HEK293 (cell line): ENCODE measurements around the gene CRYAB.

Source experiments
- CTCF ChIA-PET: fragments of 350-600 bp; formaldehyde crosslinking; extraction: SDS; loops from one replicate; lab custom pipeline; 2021; ENCODE audit warnings: antibody characterized with exemption; lab: Yijun Ruan, JAX
- POLR2A ChIA-PET: fragments of 300-600 bp; formaldehyde crosslinking; extraction: SDS; loops from one replicate; lab custom pipeline; 2020; ENCODE audit warnings: antibody characterized with exemption, inconsistent platforms; lab: Yijun Ruan, JAX
- H3K27ac ChIP-seq: fragments of 200-500 bp; sonication (Bioruptor generic); 2 replicates; pipeline ENCODE4 v1.5.1; 2014; ENCODE audit warnings: low read depth, low read length, control low read depth, inconsistent platforms; ENCODE audit errors: extremely low read depth
- H3K36me3 ChIP-seq, 2 experiments: fragments of 200-500 bp in 1 of 2; sonication (Bioruptor generic) in 1 of 2; 1 replicate in 1 of 2; 2 replicates in 1 of 2; pipeline ENCODE4 v1.5.1; 2014 to 2017; ENCODE audit warnings: inconsistent platforms in 2 of 2, low read length in 2 of 2; ENCODE audit not compliant: control insufficient read depth in 2 of 2, insufficient read depth in 1 of 2
- H3K4me1 ChIP-seq: fragments of 200-500 bp; sonication (Bioruptor generic); 2 replicates; pipeline ENCODE4 v1.5.1; 2014; ENCODE audit warnings: mild to moderate bottlenecking, low read length, inconsistent platforms; ENCODE audit not compliant: control insufficient read depth, insufficient read depth
- H3K4me3 ChIP-seq: 2 replicates; pipeline ENCODE4 v1.5.1; 2011; ENCODE audit warnings: low read depth, mild to moderate bottlenecking, control low read depth, low read length, moderate library complexity
- H3K9me3 ChIP-seq: fragments of 200-500 bp; sonication (Bioruptor generic); 2 replicates; pipeline ENCODE4 v1.5.1; 2014; ENCODE audit warnings: low read depth, low read length, inconsistent platforms; ENCODE audit not compliant: control insufficient read depth, insufficient read depth
- ZIC2 ChIP-seq: fragments of 450-650 bp; formaldehyde crosslinking; IDR thresholded peaks from 2 replicates; pipeline ENCODE4 v1.5.1; 2016; ENCODE audit warnings: missing biosample characterization, missing genetic modification characterization
- ZNF521 ChIP-seq: fragments of 450-650 bp; formaldehyde crosslinking; IDR thresholded peaks from 2 replicates; pipeline ENCODE4 v1.5.1; 2017; ENCODE audit warnings: missing biosample characterization, mild to moderate bottlenecking, missing genetic modification characterization
- ZNF529 ChIP-seq: fragments of 450-650 bp; formaldehyde crosslinking; IDR thresholded peaks from 2 replicates; pipeline ENCODE4 v1.5.1; 2017; ENCODE audit warnings: missing genetic modification characterization, missing biosample characterization; ENCODE audit not compliant: insufficient replicate concordance
- ZNF548 ChIP-seq: fragments of 450-650 bp; formaldehyde crosslinking; IDR thresholded peaks from 2 replicates; pipeline ENCODE4 v1.5.1; 2016; ENCODE audit warnings: missing biosample characterization, missing genetic modification characterization
- ZNF600 ChIP-seq: fragments of 450-650 bp; formaldehyde crosslinking; IDR thresholded peaks from 2 replicates; pipeline ENCODE4 v1.5.1; 2016; ENCODE audit warnings: missing biosample characterization, missing genetic modification characterization
- ZNF629 ChIP-seq: fragments of 450-650 bp; formaldehyde crosslinking; IDR thresholded peaks from 2 replicates; pipeline ENCODE4 v1.5.1; 2017; ENCODE audit warnings: missing biosample characterization, missing genetic modification characterization
- ZNF660 ChIP-seq: fragments of 450-650 bp; IDR thresholded peaks from 2 replicates; pipeline ENCODE4 v1.5.1; 2018; ENCODE audit warnings: missing biosample characterization, mild to moderate bottlenecking, missing genetic modification characterization
- ZNF707 ChIP-seq: fragments of 450-650 bp; formaldehyde crosslinking; IDR thresholded peaks from 2 replicates; pipeline ENCODE4 v1.5.1; 2016; ENCODE audit warnings: missing biosample characterization, missing genetic modification characterization
- ZNF776 ChIP-seq: fragments of 450-650 bp; formaldehyde crosslinking; IDR thresholded peaks from 2 replicates; pipeline ENCODE4 v1.5.0; 2017; ENCODE audit warnings: missing biosample characterization, missing genetic modification characterization, borderline replicate concordance
- TF ChIP-seq, protein P1 (sequence below): fragments of 450-650 bp; formaldehyde crosslinking; IDR thresholded peaks from 2 replicates; pipeline ENCODE4 v1.5.1; 2017; ENCODE audit warnings: missing biosample characterization, mild to moderate bottlenecking, missing genetic modification characterization, moderate library complexity
- TF ChIP-seq, protein P2 (sequence below): fragments of 450-650 bp; formaldehyde crosslinking; IDR thresholded peaks from 2 replicates; pipeline ENCODE4 v1.5.1; 2016; ENCODE audit warnings: missing biosample characterization, missing genetic modification characterization, low read depth
- TF ChIP-seq, protein P3 (sequence below): fragments of 450-650 bp; formaldehyde crosslinking; conservative IDR thresholded peaks from 2 replicates; pipeline ENCODE4 v1.5.1; 2016; ENCODE audit warnings: low read depth, missing biosample characterization, missing genetic modification characterization

CRYAB gene

GRCh38 chr11:111916768-111917167, 5.2 kb upstream of the CRYAB start (continued):
- TF ChIP-seq, protein P1, sequence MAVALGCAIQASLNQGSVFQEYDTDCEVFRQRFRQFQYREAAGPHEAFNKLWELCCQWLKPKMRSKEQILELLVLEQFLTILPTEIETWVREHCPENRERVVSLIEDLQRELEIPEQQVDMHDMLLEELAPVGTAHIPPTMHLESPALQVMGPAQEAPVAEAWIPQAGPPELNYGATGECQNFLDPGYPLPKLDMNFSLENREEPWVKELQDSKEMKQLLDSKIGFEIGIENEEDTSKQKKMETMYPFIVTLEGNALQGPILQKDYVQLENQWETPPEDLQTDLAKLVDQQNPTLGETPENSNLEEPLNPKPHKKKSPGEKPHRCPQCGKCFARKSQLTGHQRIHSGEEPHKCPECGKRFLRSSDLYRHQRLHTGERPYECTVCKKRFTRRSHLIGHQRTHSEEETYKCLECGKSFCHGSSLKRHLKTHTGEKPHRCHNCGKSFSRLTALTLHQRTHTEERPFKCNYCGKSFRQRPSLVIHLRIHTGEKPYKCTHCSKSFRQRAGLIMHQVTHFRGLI (tag by site-specific recombination) = no peak

DNA sequence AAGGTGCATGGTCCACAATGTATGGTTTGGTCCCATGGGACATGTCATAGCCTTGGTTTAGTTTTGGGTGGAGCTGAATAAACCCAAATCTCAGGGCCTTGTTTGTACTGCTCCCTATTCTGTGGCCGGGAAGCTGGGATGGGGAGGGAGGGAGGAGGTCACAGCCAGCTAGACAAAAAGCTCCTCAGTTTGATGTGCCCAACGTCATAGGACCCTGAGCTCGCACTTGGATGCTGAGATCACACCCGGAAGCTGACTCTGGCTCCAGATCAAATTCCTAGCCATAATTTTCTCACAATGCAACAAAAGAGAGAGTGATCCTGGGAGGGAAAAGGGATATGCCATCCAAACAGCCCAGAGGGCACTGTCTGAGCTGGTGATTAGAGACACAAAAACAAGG, 2.4 kb upstream of the CRYAB start:
- Histone ChIP-seq H3K9me3 (no peaks in the 10 kb centered on the region), H3K4me3 (no peak overlapping the region), H3K4me1 (no peaks in the 10 kb centered on the region), H3K36me3 (no peaks in the 10 kb centered on the region), H3K27ac (no peak overlapping the region)
- ChIA-PET CTCF (interaction anchor here (0.5 to 1.2 kb wide), 2 partner anchors 18 to 110 kb away, joined by 4 to 5 read pairs; no protein-coding TSS in a partner anchor), POLR2A (interaction anchor here (1.1 kb wide), 1 partner anchor 13 kb away, joined by 3 read pairs; no protein-coding TSS in a partner anchor)
- 0 out of 2 replicates have a peak, but pooled peaks have one; percentile 21 for TF ChIP-seq ZNF600 (tag by site-specific recombination)
- no peak for TF ChIP-seq ZNF660 (tag by site-specific recombination)
- TF ChIP-seq ZNF529 = no peak
- TF ChIP-seq ZNF776 (tag by site-specific recombination) = no peak
- peak; percentile 47; the same call in 1 of the 2 replicates for TF ChIP-seq ZNF629 (tag by site-specific recombination)
- TF ChIP-seq, protein P2, sequence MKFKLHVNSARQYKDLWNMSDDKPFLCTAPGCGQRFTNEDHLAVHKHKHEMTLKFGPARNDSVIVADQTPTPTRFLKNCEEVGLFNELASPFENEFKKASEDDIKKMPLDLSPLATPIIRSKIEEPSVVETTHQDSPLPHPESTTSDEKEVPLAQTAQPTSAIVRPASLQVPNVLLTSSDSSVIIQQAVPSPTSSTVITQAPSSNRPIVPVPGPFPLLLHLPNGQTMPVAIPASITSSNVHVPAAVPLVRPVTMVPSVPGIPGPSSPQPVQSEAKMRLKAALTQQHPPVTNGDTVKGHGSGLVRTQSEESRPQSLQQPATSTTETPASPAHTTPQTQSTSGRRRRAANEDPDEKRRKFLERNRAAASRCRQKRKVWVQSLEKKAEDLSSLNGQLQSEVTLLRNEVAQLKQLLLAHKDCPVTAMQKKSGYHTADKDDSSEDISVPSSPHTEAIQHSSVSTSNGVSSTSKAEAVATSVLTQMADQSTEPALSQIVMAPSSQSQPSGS (tag by site-specific recombination) = no peak
- no peak for TF ChIP-seq ZIC2

- no peak for TF ChIP-seq ZNF707 (tag by site-specific recombination)
- Histone ChIP-seq H3K27ac (no peak overlapping the region), H3K4me1 (no peaks in the 10 kb centered on the region), H3K4me3 (no peak overlapping the region), H3K9me3 (no peaks in the 10 kb centered on the region), H3K36me3 (no peaks in the 10 kb centered on the region)
- ChIA-PET CTCF (interaction anchor here (0.5 to 0.6 kb wide), 2 partner anchors 110 to 292 kb away, joined by 3 to 4 read pairs; no protein-coding TSS in a partner anchor), POLR2A (interaction anchor here (1.1 kb wide), 1 partner anchor 14 kb away, joined by 3 read pairs; no protein-coding TSS in a partner anchor)
Observed at GRCh38 chr11:111913031-111913861, 1.7 kb upstream of the CRYAB start.

DNA sequence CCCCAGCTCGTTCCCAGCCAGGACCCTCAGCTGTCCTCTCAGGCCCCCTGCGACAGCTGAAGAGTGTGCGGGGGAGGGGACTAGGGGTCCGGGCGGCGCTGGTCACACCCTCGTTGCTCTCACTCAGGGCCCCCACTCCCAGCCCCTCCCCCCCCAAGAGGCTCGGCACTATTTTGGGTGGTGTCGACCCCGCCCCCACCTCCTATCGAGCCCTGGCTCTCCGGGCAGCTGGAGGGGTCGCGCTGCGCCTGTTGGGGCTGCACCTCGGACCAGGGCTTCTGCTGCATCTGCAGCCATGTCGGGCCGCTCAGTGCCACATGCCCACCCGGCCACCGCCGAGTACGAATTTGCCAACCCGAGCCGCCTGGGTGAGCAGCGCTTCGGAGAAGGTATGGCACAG, 965 bp upstream of the CRYAB start, which contains the start of gene HSPB2:
TSS of gene HSPB2 (plus strand) at position 200 of the 400 bp plus-strand sequence. CDS start at position 296, 96 bp downstream.
- no peaks in the 10 kb centered on the region for H3K36me3 ChIP-seq
- H3K4me1 ChIP-seq = no peaks in the 10 kb centered on the region
- TF ChIP-seq ZNF548 (tag by site-specific recombination) (no peak), ZNF521 (tag by site-specific recombination) (no peak)
- TF ChIP-seq, protein P3, sequence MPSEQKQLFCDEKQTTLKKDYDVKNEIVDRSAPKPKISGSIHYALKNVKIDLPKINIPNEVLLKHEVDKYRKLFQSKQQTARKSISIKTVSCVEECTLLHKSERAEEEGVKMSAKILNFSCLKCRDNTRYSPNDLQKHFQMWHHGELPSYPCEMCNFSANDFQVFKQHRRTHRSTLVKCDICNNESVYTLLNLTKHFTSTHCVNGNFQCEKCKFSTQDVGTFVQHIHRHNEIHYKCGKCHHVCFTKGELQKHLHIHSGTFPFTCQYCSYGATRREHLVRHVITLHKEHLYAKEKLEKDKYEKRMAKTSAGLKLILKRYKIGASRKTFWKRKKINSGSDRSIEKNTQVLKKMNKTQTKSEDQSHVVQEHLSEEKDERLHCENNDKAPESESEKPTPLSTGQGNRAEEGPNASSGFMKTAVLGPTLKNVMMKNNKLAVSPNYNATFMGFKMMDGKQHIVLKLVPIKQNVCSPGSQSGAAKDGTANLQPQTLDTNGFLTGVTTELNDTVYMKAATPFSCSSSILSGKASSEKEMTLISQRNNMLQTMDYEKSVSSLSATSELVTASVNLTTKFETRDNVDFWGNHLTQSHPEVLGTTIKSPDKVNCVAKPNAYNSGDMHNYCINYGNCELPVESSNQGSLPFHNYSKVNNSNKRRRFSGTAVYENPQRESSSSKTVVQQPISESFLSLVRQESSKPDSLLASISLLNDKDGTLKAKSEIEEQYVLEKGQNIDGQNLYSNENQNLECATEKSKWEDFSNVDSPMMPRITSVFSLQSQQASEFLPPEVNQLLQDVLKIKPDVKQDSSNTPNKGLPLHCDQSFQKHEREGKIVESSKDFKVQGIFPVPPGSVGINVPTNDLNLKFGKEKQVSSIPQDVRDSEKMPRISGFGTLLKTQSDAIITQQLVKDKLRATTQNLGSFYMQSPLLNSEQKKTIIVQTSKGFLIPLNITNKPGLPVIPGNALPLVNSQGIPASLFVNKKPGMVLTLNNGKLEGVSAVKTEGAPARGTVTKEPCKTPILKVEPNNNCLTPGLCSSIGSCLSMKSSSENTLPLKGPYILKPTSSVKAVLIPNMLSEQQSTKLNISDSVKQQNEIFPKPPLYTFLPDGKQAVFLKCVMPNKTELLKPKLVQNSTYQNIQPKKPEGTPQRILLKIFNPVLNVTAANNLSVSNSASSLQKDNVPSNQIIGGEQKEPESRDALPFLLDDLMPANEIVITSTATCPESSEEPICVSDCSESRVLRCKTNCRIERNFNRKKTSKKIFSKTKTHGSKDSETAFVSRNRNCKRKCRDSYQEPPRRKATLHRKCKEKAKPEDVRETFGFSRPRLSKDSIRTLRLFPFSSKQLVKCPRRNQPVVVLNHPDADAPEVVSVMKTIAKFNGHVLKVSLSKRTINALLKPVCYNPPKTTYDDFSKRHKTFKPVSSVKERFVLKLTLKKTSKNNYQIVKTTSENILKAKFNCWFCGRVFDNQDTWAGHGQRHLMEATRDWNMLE (tag by site-specific recombination) = no peak
- CTCF ChIA-PET = no interaction called here
- POLR2A ChIA-PET = no interaction called here
- H3K9me3 ChIP-seq = no peaks in the 10 kb centered on the region
- H3K27ac ChIP-seq = no peak within 1 kb of the TSS
- no peak within 1 kb of the TSS for H3K4me3 ChIP-seq
